DOHH2 (cell line): Measurements from ENCODE around the gene CHSY1.

Source experiments
- H3F3A ChIP-seq: fragments of 200-600 bp; sonication (generic), shearing (Covaris generic); 2 replicates; pipeline ENCODE4 v1.6.0; 2016; ENCODE audit warnings: antibody characterized with exemption, mild to moderate bottlenecking; ENCODE audit not compliant: control insufficient read depth, insufficient read depth
- H3K27ac ChIP-seq: fragments of 200-600 bp; sonication (generic); 2 replicates; pipeline ENCODE4 v1.5.1; 2014; ENCODE audit warnings: low read depth, mild to moderate bottlenecking, low read length, moderate library complexity
- H3K27me3 ChIP-seq: fragments of 200-600 bp; sonication (generic); 2 replicates; pipeline ENCODE4 v1.6.1; 2014; ENCODE audit warnings: mild to moderate bottlenecking, low read length, mixed read lengths; ENCODE audit not compliant: control insufficient read depth
- H3K36me3 ChIP-seq: fragments of 200-600 bp; sonication (generic); 2 replicates; pipeline ENCODE4 v1.6.1; 2014; ENCODE audit warnings: mild to moderate bottlenecking, low read length, moderate library complexity, mixed read lengths; ENCODE audit not compliant: control insufficient read depth
- H3K4me1 ChIP-seq: fragments of 200-600 bp; sonication (generic); 2 replicates; pipeline ENCODE4 v1.6.1; 2014; ENCODE audit warnings: mild to moderate bottlenecking, low read length, mixed read lengths; ENCODE audit not compliant: control insufficient read depth
- H3K4me2 ChIP-seq: fragments of 200-600 bp; sonication (generic); 2 replicates; pipeline ENCODE4 v1.6.0; 2014; ENCODE audit warnings: mild to moderate bottlenecking, low read length, moderate library complexity
- H3K4me3 ChIP-seq: fragments of 200-600 bp; sonication (generic); 2 replicates; pipeline ENCODE4 v1.5.1; 2014; ENCODE audit warnings: mild to moderate bottlenecking, low read length, mixed read lengths
- H3K79me2 ChIP-seq: fragments of 200-600 bp; sonication (generic); 2 replicates; pipeline ENCODE4 v1.6.1; 2014; ENCODE audit warnings: mild to moderate bottlenecking, low read length, mixed read lengths; ENCODE audit not compliant: control insufficient read depth
- H3K9me2 ChIP-seq: fragments of 200-600 bp; sonication (generic); replicated peaks from 2 replicates; pipeline ENCODE4 v1.6.1; 2014; ENCODE audit warnings: mild to moderate bottlenecking, low read length, mixed read lengths; ENCODE audit not compliant: control insufficient read depth
- H3K9me3 ChIP-seq: fragments of 200-600 bp; sonication (generic); 2 replicates; pipeline ENCODE4 v1.6.1; 2014; ENCODE audit warnings: antibody characterized with exemption, low read length, mixed read lengths; ENCODE audit not compliant: control insufficient read depth, insufficient read depth
- H4K20me1 ChIP-seq: fragments of 200-600 bp; sonication (generic); 2 replicates; pipeline ENCODE4 v1.6.0; 2014; ENCODE audit warnings: low read depth, mild to moderate bottlenecking, antibody characterized with exemption, low read length, moderate library complexity; ENCODE audit not compliant: control insufficient read depth, insufficient read depth
- EZH2phosphoT487 ChIP-seq: fragments of 200-600 bp; sonication (generic); IDR thresholded peaks from 2 replicates; pipeline ENCODE4 v1.6.1; 2017; ENCODE audit warnings: borderline replicate concordance, mild to moderate bottlenecking, antibody characterized with exemption, low read length, moderate library complexity, mixed read lengths
- TF ChIP-seq, protein P1 (sequence below): fragments of 200-600 bp; sonication (generic); IDR thresholded peaks from one replicate; pipeline ENCODE4 v1.5.1; 2014; ENCODE audit warnings: antibody characterized with exemption, mild to moderate bottlenecking, low read depth, low read length; ENCODE audit not compliant: poor library complexity, severe bottlenecking

CHSY1 gene

DNA sequence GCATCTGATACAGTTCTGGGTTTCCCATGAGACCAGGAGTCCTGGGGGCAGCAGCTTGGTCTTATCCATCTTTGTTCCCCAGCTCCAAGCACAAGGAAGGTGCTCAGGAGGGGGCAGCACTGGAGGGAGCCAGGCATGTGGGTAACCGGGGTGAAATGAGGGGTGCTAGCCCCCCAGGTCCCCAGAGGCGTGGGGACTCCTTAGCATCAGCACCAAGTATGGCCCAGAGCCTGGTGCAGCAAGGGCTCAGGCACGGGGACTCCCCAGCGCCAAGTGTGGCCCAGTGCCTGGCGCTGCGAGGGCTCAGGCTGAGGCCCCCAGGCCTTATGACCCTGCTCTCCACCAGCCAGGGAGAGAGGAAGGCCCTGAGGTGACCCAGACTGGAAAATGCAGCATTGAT is 94.1 kb downstream of the CHSY1 start:
- Histone ChIP-seq H3K27ac (no peak overlapping the region), H3K9me3 (no peaks in the 10 kb centered on the region), H3F3A (no peaks in the 10 kb centered on the region), H3K4me2 (no peak overlapping the region), H3K4me1 (peaks cover 27% of the 10 kb centered on the region), H3K9me2 (no peaks in the 10 kb centered on the region), H3K27me3 (peaks cover 40% of the 10 kb centered on the region), H3K36me3 (no peaks in the 10 kb centered on the region), H4K20me1 (peaks cover 3% of the 10 kb centered on the region; the same call in 1 of the 2 replicates), H3K4me3 (no peak overlapping the region), H3K79me2 (no peaks in the 10 kb centered on the region)
- TF ChIP-seq, protein P1, sequence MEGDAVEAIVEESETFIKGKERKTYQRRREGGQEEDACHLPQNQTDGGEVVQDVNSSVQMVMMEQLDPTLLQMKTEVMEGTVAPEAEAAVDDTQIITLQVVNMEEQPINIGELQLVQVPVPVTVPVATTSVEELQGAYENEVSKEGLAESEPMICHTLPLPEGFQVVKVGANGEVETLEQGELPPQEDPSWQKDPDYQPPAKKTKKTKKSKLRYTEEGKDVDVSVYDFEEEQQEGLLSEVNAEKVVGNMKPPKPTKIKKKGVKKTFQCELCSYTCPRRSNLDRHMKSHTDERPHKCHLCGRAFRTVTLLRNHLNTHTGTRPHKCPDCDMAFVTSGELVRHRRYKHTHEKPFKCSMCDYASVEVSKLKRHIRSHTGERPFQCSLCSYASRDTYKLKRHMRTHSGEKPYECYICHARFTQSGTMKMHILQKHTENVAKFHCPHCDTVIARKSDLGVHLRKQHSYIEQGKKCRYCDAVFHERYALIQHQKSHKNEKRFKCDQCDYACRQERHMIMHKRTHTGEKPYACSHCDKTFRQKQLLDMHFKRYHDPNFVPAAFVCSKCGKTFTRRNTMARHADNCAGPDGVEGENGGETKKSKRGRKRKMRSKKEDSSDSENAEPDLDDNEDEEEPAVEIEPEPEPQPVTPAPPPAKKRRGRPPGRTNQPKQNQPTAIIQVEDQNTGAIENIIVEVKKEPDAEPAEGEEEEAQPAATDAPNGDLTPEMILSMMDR: no peak
- TF ChIP-seq EZH2phosphoT487: no peak

DNA sequence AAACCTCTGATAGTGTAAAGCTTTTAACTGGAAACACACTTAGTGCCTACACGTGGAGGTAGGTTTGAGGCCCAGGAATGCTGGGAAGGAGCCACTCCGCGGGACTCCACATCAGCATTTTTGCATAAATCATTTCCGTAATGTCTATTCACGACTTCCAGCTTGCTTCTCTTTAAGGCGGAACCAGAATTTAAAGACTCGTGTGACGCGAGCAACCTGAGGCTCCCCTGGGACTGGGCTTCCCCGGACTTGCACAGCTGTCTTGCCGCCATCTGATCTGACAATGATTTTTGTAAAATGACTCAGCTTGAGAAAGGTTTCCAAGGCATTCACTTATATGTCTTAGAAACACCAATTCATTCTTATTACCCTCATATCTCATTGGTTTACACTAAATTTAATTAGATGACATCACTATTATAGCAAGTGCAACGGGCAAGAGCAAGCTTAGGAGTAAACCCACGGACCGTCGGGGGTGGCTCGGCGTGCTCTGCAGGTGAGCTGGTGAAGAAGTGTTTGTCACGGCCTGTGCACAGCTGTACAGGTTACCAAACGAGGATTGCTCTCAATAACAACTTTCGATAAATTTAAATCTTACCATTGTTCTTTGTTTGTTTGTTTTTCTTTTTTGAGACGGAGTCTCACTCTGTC is 95.2 kb downstream of the CHSY1 start:
- peaks cover 34% of the 10 kb centered on the region for H3K27me3 ChIP-seq
- TF ChIP-seq, protein P1: no peak
- no peak for TF ChIP-seq EZH2phosphoT487
- H3K9me3 ChIP-seq: no peaks in the 10 kb centered on the region
- peaks cover 2% of the 10 kb centered on the region; the same call in 1 of the 2 replicates for H3F3A ChIP-seq
- H3K4me1 ChIP-seq: peaks cover 32% of the 10 kb centered on the region
- H3K79me2 ChIP-seq: no peaks in the 10 kb centered on the region
- no peaks in the 10 kb centered on the region for H3K36me3 ChIP-seq
- H3K27ac ChIP-seq: no peak overlapping the region
- peaks cover 3% of the 10 kb centered on the region; the same call in 1 of the 2 replicates for H4K20me1 ChIP-seq
- peak overlapping the region; percentile 60 for H3K4me3 ChIP-seq
- no peaks in the 10 kb centered on the region for H3K9me2 ChIP-seq
- peak overlapping the region; percentile 63 for H3K4me2 ChIP-seq

DNA sequence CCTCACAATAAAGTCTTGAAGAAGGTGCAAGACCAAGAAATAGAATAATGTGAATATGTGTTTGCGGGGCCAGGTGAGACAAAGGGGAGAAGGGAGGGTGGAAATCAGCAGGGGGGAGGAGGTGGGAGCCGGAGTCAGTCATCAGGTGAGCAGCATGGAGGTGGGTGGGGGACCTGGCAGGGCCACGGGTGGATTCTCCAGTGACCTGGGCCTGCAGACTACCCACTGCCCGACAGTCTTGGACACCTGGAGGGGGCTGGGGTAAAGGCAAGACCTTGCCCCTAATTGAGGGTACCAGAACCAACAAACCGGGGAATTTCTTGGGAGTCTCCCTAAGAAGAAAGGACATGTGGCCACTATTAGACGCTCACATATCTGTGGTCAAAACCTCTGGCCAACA is 95.8 kb downstream of the CHSY1 start:
- H3K4me3 ChIP-seq: peak overlapping the region; percentile 60
- no peak overlapping the region for H3K27ac ChIP-seq
- H3K9me3 ChIP-seq: no peaks in the 10 kb centered on the region
- no peaks in the 10 kb centered on the region for H3K36me3 ChIP-seq
- H4K20me1 ChIP-seq: peaks cover 3% of the 10 kb centered on the region; the same call in 1 of the 2 replicates
- no peaks in the 10 kb centered on the region for H3K79me2 ChIP-seq
- peak overlapping the region; percentile 63 for H3K4me2 ChIP-seq
- peaks cover 5% of the 10 kb centered on the region for H3F3A ChIP-seq
- TF ChIP-seq, protein P1: no peak
- no peak for TF ChIP-seq EZH2phosphoT487
- peaks cover 37% of the 10 kb centered on the region for H3K4me1 ChIP-seq
- peaks cover 33% of the 10 kb centered on the region for H3K27me3 ChIP-seq
- H3K9me2 ChIP-seq: no peaks in the 10 kb centered on the region
